NCI-H1105 treated with DMSO at 0.1 percent for 48 hours (cell line): ENCODE results near the gene TRA2B.

Experiments used
- DNase-seq: peaks from one replicate; lab custom pipeline; 2025; lab: John Stamatoyannopoulos, UW

TRA2B gene

DNA sequence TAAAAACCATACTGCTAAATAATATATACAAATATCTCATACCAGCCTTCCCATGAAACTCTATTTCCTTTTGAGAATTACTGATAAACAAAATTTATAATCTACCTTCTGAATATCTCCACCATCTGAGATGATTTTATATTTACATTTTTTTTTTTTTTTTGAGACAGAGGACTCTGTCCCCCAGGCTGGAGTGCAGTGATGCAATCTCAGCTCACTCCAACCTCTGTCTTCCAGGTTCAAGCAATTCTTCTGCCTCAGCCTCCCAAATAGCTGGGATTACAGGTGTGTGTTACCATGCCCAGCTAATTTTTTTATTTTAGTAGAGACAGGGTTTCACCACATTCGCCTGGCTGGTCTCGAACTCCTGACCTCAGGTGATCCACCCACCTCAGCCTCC, 70.2 kb downstream of the TRA2B start:
- no peak for DNase-seq

DNA sequence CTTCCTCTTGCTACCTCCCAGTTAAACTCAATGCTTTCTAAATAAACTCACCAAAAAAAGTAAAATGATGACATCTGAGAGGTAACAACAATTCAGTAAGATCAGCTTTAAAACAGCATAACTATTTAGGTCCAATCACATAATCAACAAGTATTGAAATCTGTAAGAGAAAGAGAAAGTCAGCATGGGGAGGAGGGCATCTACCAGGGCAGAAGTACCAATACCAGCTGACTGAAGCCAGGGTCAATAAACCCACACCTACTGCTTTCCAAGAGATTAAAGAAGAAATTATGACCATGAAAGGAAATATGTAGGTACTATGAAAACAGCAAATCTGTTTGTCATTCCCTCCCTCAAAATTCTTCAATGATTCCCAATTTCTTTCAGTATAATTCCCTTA, 70.8 kb downstream of the TRA2B start:
- DNase-seq, result no peak

DNA sequence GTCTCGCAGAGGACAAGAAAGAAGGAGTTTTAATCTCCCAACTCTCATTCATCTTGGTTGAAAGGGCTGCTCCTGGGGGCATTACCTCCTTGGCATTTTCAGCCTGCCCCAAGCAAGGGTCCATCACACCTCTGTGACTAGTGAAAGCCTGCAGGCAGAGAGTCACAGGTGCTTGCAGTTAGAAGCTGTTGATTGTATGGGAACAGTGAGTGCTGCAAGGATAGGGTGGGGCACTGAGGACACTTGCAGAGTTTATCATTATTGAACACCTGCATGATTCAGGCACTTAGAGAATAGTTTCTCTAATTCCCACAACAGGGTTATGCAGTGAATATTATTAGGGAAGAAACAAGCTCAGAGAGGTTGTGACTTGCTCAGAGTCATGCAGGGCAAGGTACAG, 71.3 kb downstream of the TRA2B start:
- DNase-seq, result no peak
